ENCODE data around the gene ABCE1.

Gene ABCE1

DNA sequence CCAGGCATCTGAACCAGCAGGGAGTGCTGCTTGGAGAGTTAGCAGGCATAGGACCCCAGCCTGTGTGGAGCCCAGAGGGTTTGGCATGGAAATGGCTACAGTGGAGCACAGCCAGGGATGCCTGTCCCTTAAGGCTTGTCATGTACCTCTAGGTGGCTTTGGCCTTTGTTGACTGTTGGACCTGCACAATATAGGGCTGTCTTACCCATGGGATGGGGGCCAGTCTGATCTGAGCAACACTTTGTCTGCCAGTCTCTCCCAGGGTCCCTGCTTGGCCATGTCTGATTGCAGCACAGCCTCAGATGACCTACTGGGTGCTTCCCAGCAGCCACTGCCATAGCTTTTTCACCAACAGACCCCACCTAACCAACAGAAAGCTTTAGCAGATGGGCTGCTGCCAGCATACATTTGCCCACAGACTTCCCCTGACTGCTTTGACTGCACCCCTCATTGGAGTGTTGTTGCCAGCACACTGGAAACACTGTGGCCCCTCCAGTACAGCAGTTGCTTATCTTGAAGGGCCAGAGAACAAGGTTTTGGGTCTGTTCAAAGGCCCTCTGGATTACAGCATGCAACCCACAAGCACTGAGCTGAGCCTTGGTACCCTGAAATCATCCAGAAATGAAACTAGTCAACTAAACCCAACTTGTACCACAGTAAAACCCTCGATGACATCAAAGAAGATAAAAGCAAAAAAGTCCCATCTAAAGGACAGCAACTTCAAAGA lies 22.2 kb upstream of the ABCE1 start:
- Histone ChIP-seq H3K4me1 (ENCODE audit: control insufficient read depth, insufficient read depth, low read length) (no peaks in the 10 kb centered on the region), H3K9me3 (ENCODE audit: control insufficient read depth in 2 of 2, low read length in 2 of 2) (no peaks in the 10 kb centered on the region), H3K36me3 (ENCODE audit: control insufficient read depth in 2 of 2, insufficient read depth in 2 of 2, low read length in 2 of 2) (peaks cover 2% of the 10 kb centered on the region in 2 donors), H3K27ac (ENCODE audit: low read length) (no peak overlapping the region), H3K4me3 (ENCODE audit: low read length in 2 of 2) (no peak overlapping the region), H3K27me3 (ENCODE audit: control insufficient read depth in 1 of 2, insufficient read depth in 2 of 2, low read length in 2 of 2) (no peaks in the 10 kb centered on the region), H3K9ac (ENCODE audit: low read length in 2 of 2) (no peak overlapping the region)

DNA sequence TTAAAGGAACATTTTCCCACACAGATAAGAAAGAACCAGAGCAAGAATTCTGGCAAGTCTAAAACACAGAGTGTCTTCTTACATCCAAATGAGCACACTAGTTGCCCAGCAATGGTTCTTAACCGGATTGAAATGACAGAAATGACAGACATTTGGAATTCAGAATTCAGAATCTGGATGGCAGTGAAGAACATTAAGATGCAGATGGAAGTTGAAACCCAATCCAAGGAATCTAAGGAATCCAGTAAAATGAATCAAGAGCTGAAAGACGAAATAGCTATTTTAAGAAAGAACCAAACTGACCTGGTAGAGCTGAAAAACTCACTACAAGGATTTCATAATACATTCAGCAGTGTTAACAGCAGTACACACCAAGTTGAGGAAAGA lies 21.6 kb upstream of the ABCE1 start:
- no peaks in the 10 kb centered on the region for H3K4me1 ChIP-seq (ENCODE audit: control insufficient read depth, insufficient read depth, low read length)
- no peak overlapping the region for H3K27ac ChIP-seq (ENCODE audit: low read length)
- no peak overlapping the region for H3K9ac ChIP-seq (ENCODE audit: low read length in 2 of 2)
- no peaks in the 10 kb centered on the region for H3K27me3 ChIP-seq (ENCODE audit: control insufficient read depth in 1 of 2, insufficient read depth in 2 of 2, low read length in 2 of 2)
- no peak overlapping the region for H3K4me3 ChIP-seq (ENCODE audit: low read length in 2 of 2)
- H3K36me3 ChIP-seq (ENCODE audit: control insufficient read depth in 2 of 2, insufficient read depth in 2 of 2, low read length in 2 of 2), result peaks cover 2% of the 10 kb centered on the region in 2 donors
- H3K9me3 ChIP-seq (ENCODE audit: control insufficient read depth in 2 of 2, low read length in 2 of 2), result no peaks in the 10 kb centered on the region

- Histone ChIP-seq H3K36me3 (ENCODE audit: control insufficient read depth in 2 of 2, insufficient read depth in 2 of 2, low read length in 2 of 2) (peaks cover 2% of the 10 kb centered on the region in 2 donors), H3K9me3 (ENCODE audit: control insufficient read depth in 2 of 2, low read length in 2 of 2) (no peaks in the 10 kb centered on the region), H3K4me3 (ENCODE audit: low read length in 2 of 2) (no peak overlapping the region)
Measured at GRCh38 chr4:145081756-145082155, 16.4 kb upstream of the ABCE1 start.

GRCh38 chr4:145083891-145084605 lies 14.1 kb upstream of the ABCE1 start:
- no peak overlapping the region for H3K4me3 ChIP-seq (ENCODE audit: low read length in 2 of 2)
- no peak overlapping the region for H3K27ac ChIP-seq (ENCODE audit: low read length)
- no peaks in the 10 kb centered on the region for H3K27me3 ChIP-seq (ENCODE audit: control insufficient read depth in 1 of 2, insufficient read depth in 2 of 2, low read length in 2 of 2)
- H3K9ac ChIP-seq (ENCODE audit: low read length in 2 of 2), result no peak overlapping the region
- no peaks in the 10 kb centered on the region for H3K4me1 ChIP-seq (ENCODE audit: control insufficient read depth, insufficient read depth, low read length)
- H3K36me3 ChIP-seq (ENCODE audit: control insufficient read depth in 2 of 2, insufficient read depth in 2 of 2, low read length in 2 of 2), result peaks cover 2 to 4% of the 10 kb centered on the region in 2 donors
- H3K9me3 ChIP-seq (ENCODE audit: control insufficient read depth in 2 of 2, low read length in 2 of 2), result no peaks in the 10 kb centered on the region

More at GRCh38 chr4:145081756-145082155, 16.4 kb upstream of the ABCE1 start:
- Histone ChIP-seq H3K4me1 (ENCODE audit: control insufficient read depth, insufficient read depth, low read length) (no peaks in the 10 kb centered on the region), H3K27me3 (ENCODE audit: control insufficient read depth in 1 of 2, insufficient read depth in 2 of 2, low read length in 2 of 2) (no peaks in the 10 kb centered on the region), H3K27ac (ENCODE audit: low read length) (no peak overlapping the region), H3K9ac (ENCODE audit: low read length in 2 of 2) (no peak overlapping the region)

- no peak overlapping the region for H3K27ac ChIP-seq (ENCODE audit: low read length)
- no peaks in the 10 kb centered on the region for H3K4me1 ChIP-seq (ENCODE audit: control insufficient read depth, insufficient read depth, low read length)
- H3K36me3 ChIP-seq (ENCODE audit: control insufficient read depth in 2 of 2, insufficient read depth in 2 of 2, low read length in 2 of 2), result peaks cover 26 to 27% of the 10 kb centered on the region in 2 donors
- H3K27me3 ChIP-seq (ENCODE audit: control insufficient read depth in 1 of 2, insufficient read depth in 2 of 2, low read length in 2 of 2), result no peaks in the 10 kb centered on the region
- peaks cover 0 to 4% of the 10 kb centered on the region in 2 donors for H3K9me3 ChIP-seq (ENCODE audit: control insufficient read depth in 2 of 2, low read length in 2 of 2)
- H3K4me3 ChIP-seq (ENCODE audit: low read length in 2 of 2), result no peak overlapping the region
- no peak overlapping the region for H3K9ac ChIP-seq (ENCODE audit: low read length in 2 of 2)
Measured at GRCh38 chr4:145090380-145090779, 7.7 kb upstream of the ABCE1 start.

DNA sequence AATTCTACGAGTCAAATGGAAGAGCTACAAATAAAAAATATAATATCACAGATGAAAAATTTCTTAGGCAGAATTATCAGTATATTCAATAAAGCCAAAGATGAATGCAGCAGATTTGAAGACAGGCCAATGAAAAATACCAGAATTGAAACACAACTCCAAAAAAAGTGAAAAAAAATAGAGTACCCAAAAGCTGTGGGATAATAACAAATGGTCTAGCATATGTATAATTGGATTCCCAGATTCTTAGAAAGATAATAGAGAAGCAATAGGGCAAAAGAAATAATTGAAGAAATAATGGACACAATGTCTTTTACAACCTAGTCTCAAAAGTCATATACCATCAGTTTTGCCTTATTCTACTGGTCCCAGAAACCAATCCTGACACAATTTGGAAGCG lies 4.5 kb upstream of the ABCE1 start:
- H3K4me3 ChIP-seq (ENCODE audit: low read length in 2 of 2), result no peak overlapping the region
- H3K9ac ChIP-seq (ENCODE audit: low read length in 2 of 2), result no peak overlapping the region
- H3K27ac ChIP-seq (ENCODE audit: low read length), result no peak overlapping the region
- H3K4me1 ChIP-seq (ENCODE audit: control insufficient read depth, insufficient read depth, low read length), result peaks cover 6% of the 10 kb centered on the region
- H3K9me3 ChIP-seq (ENCODE audit: control insufficient read depth in 2 of 2, low read length in 2 of 2), result peaks cover 0 to 4% of the 10 kb centered on the region in 2 donors
- H3K36me3 ChIP-seq (ENCODE audit: control insufficient read depth in 2 of 2, insufficient read depth in 2 of 2, low read length in 2 of 2), result peaks cover 26 to 27% of the 10 kb centered on the region in 2 donors
- no peaks in the 10 kb centered on the region for H3K27me3 ChIP-seq (ENCODE audit: control insufficient read depth in 1 of 2, insufficient read depth in 2 of 2, low read length in 2 of 2)

DNA sequence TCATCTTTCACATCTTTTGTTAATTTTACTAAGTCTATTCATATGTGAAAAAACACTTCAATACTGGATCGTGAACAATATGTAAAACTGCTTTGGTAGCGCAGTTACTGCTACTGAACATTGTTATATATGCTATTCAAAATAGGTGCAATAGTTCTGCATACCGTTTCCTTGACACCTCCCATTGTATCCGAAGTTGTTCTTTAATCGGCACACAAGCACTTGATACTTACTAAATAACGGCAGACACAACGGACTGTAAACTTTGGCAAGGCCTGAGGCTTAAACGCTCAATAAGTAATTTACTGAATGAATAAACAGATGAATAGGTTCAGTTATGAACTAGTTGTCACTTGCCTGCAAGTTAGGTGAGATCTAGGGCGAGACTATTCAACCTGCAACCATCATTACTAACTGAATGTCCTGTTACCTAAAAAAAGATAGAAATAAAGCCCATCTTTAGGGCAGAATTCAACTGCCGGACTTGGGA lies 735 bp upstream of the ABCE1 start:
- Histone ChIP-seq H3K9me3 (ENCODE audit: control insufficient read depth in 2 of 2, low read length in 2 of 2) (peaks cover 0 to 4% of the 10 kb centered on the region in 2 donors), H3K27me3 (ENCODE audit: control insufficient read depth in 1 of 2, insufficient read depth in 2 of 2, low read length in 2 of 2) (no peaks in the 10 kb centered on the region), H3K4me1 (ENCODE audit: control insufficient read depth, insufficient read depth, low read length) (peaks cover 6% of the 10 kb centered on the region), H3K9ac (ENCODE audit: low read length in 2 of 2) (peak overlapping the region; percentile 91 to 98), H3K36me3 (ENCODE audit: control insufficient read depth in 2 of 2, insufficient read depth in 2 of 2, low read length in 2 of 2) (peaks cover 15 to 16% of the 10 kb centered on the region in 2 donors), H3K4me3 (ENCODE audit: low read length in 2 of 2) (peak overlapping the region; percentile 91 to 94), H3K27ac (ENCODE audit: low read length) (peak overlapping the region; percentile 93)

GRCh38 chr4:145098675-145099037 lies 545 bp downstream of the ABCE1 start:
- Histone ChIP-seq H3K9me3 (ENCODE audit: control insufficient read depth in 2 of 2, low read length in 2 of 2) (peaks cover 0 to 3% of the 10 kb centered on the region in 2 donors), H3K4me1 (ENCODE audit: control insufficient read depth, insufficient read depth, low read length) (peaks cover 6% of the 10 kb centered on the region), H3K9ac (ENCODE audit: low read length in 2 of 2) (peak overlapping the region; percentile 91 to 98)

DNA sequence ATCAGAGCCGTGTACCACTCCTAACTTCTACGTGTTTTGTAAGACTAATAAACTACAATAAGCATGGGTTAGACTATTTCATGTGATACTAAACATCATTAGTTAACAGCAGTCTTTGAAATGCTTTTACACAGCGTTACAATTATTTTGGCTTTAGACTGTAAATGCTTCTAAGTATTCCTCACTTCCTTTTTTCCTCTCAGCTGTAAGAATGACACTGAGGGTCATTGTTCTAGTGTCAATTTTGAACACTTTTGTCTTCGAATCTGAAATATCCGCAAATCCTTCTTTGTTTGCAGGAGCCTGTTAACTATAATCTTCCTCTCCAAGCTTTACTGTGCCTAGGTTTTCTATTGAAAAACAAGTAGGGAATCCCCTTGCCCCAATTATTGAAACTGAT lies 1.5 kb downstream of the ABCE1 start:
- H3K36me3 ChIP-seq (ENCODE audit: control insufficient read depth in 2 of 2, insufficient read depth in 2 of 2, low read length in 2 of 2), result peaks cover under 1 to 6% of the 10 kb centered on the region in 2 donors
- H3K27ac ChIP-seq (ENCODE audit: low read length), result no peak overlapping the region
- no peaks in the 10 kb centered on the region for H3K27me3 ChIP-seq (ENCODE audit: control insufficient read depth in 1 of 2, insufficient read depth in 2 of 2, low read length in 2 of 2)
- peak overlapping the region; percentile 91 to 94 for H3K4me3 ChIP-seq (ENCODE audit: low read length in 2 of 2)
- H3K9ac ChIP-seq (ENCODE audit: low read length in 2 of 2), result no peak overlapping the region
- peaks cover 6% of the 10 kb centered on the region for H3K4me1 ChIP-seq (ENCODE audit: control insufficient read depth, insufficient read depth, low read length)
- H3K9me3 ChIP-seq (ENCODE audit: control insufficient read depth in 2 of 2, low read length in 2 of 2), result no peaks in the 10 kb centered on the region

More at GRCh38 chr4:145098675-145099037, 545 bp downstream of the ABCE1 start:
- no peaks in the 10 kb centered on the region for H3K27me3 ChIP-seq (ENCODE audit: control insufficient read depth in 1 of 2, insufficient read depth in 2 of 2, low read length in 2 of 2)
- H3K27ac ChIP-seq (ENCODE audit: low read length), result peak overlapping the region; percentile 93
- peak overlapping the region; percentile 91 to 94 for H3K4me3 ChIP-seq (ENCODE audit: low read length in 2 of 2)
- H3K36me3 ChIP-seq (ENCODE audit: control insufficient read depth in 2 of 2, insufficient read depth in 2 of 2, low read length in 2 of 2), result peaks cover 8 to 11% of the 10 kb centered on the region in 2 donors

DNA sequence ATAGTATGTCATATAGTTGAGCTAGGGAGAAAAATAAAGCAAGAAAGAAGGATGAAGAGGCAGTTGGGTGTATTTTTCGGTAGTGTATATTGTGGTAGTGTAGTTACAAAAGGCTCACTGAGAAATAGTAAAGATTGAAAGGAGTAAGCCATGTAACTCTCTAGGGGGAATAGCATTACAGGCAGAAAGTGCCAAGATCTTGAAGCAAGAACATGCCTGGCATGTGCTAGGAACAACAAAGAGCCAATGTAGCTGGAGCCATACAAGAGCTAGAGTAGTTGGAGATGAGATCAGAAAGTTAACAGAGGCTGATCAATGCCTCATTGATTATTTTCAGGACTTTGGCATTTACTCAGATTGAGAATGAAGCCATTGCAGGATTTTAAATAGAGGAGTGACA lies 3.0 kb downstream of the ABCE1 start:
- Histone ChIP-seq H3K36me3 (ENCODE audit: control insufficient read depth in 2 of 2, insufficient read depth in 2 of 2, low read length in 2 of 2) (peaks cover 0 to 9% of the 10 kb centered on the region in 2 donors), H3K27ac (ENCODE audit: low read length) (no peak overlapping the region), H3K27me3 (ENCODE audit: control insufficient read depth in 1 of 2, insufficient read depth in 2 of 2, low read length in 2 of 2) (no peaks in the 10 kb centered on the region), H3K9ac (ENCODE audit: low read length in 2 of 2) (no peak overlapping the region), H3K4me1 (ENCODE audit: control insufficient read depth, insufficient read depth, low read length) (peaks cover 6% of the 10 kb centered on the region), H3K9me3 (ENCODE audit: control insufficient read depth in 2 of 2, low read length in 2 of 2) (no peaks in the 10 kb centered on the region), H3K4me3 (ENCODE audit: low read length in 2 of 2) (no peak overlapping the region)

DNA sequence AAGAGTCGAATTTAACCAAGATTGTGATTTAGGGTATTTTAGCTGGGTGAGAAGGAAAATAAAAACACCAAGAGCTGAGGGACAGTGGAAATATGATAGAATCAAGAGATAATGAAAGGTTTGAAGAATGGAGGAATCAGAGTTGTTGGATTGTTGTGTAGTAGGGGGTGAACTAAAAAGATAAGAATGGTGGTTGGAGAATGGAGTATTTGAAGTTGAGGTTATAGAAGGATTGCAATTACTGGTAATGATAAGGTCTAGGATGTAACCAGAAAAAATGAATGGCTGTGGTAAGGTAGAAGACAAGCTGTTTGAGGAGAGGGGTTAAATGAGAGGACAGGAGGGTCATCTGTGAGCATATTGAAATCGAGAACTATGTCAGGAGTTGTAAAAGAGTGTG lies 4.5 kb downstream of the ABCE1 start:
- no peaks in the 10 kb centered on the region for H3K4me1 ChIP-seq (ENCODE audit: control insufficient read depth, insufficient read depth, low read length)
- H3K4me3 ChIP-seq (ENCODE audit: low read length in 2 of 2), result no peak overlapping the region
- no peak overlapping the region for H3K9ac ChIP-seq (ENCODE audit: low read length in 2 of 2)
- no peaks in the 10 kb centered on the region for H3K27me3 ChIP-seq (ENCODE audit: control insufficient read depth in 1 of 2, insufficient read depth in 2 of 2, low read length in 2 of 2)
- H3K27ac ChIP-seq (ENCODE audit: low read length), result no peak overlapping the region
- H3K36me3 ChIP-seq (ENCODE audit: control insufficient read depth in 2 of 2, insufficient read depth in 2 of 2, low read length in 2 of 2), result peaks cover 3 to 18% of the 10 kb centered on the region in 2 donors
- H3K9me3 ChIP-seq (ENCODE audit: control insufficient read depth in 2 of 2, low read length in 2 of 2), result no peaks in the 10 kb centered on the region
